HK-2 (cell line): ENCODE results near the gene ZDHHC16.
"Not testable (repeated sequence)": the region's sequence is repeated elsewhere in the genome, so short reads cannot be mapped to it uniquely, and the experiment has no call there.

Source experiments
- DNase-seq: peaks from one replicate; pipeline ENCODE4 v3.0.0-alpha.2; 2018; ENCODE audit not compliant: unreplicated experiment

Gene ZDHHC16

GRCh38 chr10:97434557-97434956 lies 11.4 kb upstream of the ZDHHC16 start:
- DNase-seq: no peak

DNA sequence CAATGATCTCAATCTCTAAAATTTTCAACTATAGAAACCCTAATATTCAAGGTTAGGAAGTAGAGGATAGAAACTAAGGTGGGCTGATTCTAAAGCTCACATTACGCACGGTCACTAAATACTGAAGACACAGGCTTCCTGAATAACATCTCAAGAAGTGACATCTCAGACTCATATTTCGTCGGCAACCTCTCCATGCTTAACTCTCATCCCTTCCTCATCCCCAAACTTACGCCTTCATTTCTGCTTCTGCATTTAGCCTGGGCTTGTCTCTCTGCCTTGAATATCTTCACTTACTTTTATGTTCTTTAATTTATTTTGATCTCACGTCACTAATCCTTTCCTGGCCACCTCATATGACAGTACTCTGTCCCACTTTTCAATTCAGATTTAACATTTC lies 10.8 kb upstream of the ZDHHC16 start:
- DNase-seq: no peak

DNA sequence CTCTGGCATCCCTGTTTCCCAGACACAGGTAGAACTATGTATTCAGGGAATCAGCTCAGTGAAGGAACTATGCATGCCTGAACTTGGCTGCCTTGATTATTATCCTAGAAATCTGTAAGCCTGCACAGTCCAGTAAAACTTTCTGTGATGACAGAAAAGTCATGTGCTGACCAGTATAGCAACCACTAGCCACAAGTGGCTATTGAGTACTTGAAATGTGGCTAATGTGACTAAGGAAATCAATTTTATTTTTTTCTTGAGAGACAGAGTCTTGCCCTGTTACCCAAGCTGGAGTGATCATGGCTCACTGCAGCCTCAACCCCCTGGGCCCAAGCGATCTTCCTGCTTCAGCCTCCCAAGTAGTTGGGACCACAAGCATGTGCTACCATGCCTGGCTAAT lies 3.7 kb upstream of the ZDHHC16 start:
- DNase-seq: peak; percentile 67

GRCh38 chr10:97444212-97444611 lies 1.8 kb upstream of the ZDHHC16 start:
- DNase-seq: no peak

DNA sequence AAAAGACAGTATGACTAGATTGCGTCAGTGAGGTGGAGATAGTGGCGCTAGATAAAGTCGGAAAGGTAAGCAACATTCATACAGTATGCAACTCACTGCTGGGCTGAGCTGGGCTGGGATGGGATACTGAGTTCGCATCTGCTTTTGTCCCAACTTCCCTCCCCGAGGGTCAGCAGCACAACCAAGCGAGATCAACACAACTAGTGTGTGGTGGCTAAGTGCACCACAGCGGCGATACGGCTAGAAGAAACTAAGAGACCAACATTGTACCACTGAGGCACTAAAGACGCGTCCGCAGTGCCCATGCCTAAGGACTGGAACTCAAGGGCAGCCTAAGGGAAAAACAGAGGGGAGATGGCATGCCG lies 636 bp upstream of the ZDHHC16 start:
- DNase-seq: no peak

DNA sequence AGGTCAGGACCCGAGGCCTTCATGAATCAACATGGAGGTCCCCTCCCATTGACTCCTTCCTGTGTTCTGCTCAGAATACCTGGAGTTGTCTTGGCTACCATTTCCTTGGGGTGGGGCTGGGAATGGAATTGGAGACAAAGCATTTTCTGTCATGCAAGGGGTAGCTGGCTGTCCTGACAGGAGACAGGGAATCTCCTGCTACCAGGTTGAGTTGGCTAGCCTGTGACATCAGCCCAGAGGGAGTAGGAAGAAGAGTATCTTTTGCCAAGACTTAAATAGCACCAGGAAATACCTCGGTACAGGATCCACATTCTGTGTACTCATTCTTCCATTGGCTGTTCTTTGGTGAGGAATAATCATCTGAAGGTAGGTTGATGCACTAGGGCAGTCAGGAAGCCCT lies 4.9 kb downstream of the ZDHHC16 start:
- DNase-seq: no peak

- DNase-seq: no peak
These were observed 5.6 kb downstream of the ZDHHC16 start for GRCh38 chr10:97451605-97452004.

DNA sequence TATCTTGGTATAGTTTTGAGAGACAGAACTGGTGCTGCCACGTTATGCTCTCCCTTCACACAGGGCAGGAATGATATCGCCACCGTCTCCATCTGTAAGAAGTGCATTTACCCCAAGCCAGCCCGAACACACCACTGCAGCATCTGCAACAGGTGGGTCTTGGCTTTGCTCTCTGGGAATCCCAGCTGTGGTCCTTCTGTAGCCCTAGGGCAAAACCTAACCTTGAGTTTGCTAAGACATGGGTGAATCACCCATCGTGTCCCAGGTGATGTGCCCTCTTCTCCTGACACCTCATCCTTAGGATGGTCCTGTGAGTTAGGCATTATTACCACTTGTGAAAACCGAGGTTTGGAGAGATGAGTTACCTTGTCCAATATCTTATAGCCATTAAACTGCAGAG lies 6.4 kb downstream of the ZDHHC16 start:
- DNase-seq: no peak

- DNase-seq: no peak
These were observed 8.5 kb downstream of the ZDHHC16 start for GRCh38 chr10:97454330-97455036.

DNA sequence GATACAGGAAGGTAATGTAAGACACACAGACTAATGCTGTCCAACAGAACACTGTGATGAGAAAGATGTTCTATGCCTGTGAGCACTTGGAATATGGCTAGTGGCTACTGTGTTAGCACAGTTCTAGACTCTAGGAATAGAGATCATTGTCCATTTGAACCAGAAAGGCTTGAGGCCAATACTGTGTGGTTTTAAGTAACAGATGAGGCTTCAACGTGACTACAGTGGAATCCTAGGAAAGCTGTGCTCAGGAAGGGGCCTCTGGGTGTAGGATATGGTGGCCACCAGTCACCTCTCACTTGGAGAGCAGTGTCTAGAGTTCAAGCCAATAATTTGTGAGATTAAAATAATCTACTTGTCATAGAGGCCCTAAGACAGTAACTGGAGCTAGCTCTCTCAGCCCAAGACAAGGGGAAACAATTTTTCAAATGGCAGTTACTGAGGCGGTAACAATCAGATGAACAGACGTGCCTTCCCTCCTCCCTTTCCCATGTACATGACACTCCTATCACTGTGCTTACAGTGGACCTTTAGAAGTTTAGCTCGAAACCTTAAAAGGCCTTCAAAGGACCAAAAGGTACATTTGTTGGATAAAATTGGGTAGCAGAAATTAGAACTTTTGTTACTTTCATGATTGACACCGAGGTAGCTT lies 10.2 kb downstream of the ZDHHC16 start:
- DNase-seq: no peak

DNA sequence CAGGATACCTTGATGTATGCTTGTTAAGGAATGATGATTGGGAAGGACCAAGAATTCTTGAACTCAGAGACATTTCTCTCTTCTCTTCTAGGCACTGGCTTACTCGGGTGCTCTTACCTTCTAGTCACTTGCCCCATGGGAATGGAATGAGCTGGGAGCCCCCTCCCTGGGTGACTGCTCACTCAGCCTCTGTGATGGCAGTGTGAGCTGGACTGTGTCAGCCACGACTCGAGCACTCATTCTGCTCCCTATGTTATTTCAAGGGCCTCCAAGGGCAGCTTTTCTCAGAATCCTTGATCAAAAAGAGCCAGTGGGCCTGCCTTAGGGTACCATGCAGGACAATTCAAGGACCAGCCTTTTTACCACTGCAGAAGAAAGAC lies 10.7 kb downstream of the ZDHHC16 start:
- no peak for DNase-seq

- no peak for DNase-seq
These were observed 13.1 kb downstream of the ZDHHC16 start for GRCh38 chr10:97459111-97459510.

- no peak for DNase-seq
These were observed 14.0 kb downstream of the ZDHHC16 start for GRCh38 chr10:97459933-97460332.

DNA sequence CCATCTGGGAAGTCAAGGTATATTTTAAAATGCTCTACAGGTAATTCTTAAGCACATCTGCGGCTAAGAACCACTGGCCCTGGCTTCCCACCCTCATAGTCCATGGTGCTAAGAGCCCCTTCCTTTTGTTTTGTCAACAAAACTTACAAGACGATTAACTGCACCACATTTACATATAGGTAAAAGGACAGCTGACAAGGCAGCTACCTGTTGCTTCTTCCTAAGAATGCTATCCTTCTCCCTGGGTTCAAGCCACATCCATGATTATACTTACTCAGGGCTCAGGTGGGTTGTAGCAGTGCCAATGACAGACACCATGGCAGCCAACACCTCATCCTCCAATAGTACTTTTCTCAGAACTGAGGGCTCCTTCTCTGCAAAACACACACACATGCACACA lies 16.3 kb downstream of the ZDHHC16 start:
- DNase-seq: no peak

- peak; percentile 56 for DNase-seq
These were observed 17.6 kb downstream of the ZDHHC16 start for GRCh38 chr10:97463363-97464132.

GRCh38 chr10:97464226-97464625 lies 18.3 kb downstream of the ZDHHC16 start:
- DNase-seq: no peak

DNA sequence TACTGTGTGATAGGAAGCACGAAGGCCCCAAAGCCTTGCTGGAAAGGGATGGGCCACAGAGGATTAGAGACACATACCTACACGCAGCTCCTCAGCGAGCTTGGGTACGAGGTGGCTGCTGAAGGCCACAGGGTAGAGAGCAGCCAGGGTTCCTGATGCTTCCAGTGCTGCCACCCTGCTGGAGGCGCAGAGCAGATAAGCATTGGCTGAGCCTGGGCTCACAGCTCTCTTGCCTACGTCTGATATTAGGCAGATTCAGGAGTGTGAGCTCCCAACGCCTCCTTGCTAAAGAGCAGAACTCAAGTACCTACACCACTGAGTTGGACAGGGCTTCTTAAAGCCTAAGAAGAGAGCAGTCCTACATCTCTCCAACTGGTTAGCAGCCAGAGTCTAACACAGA lies 20.0 kb downstream of the ZDHHC16 start:
- DNase-seq: no peak

GRCh38 chr10:97466755-97467154 lies 20.8 kb downstream of the ZDHHC16 start:
- no peak for DNase-seq

DNA sequence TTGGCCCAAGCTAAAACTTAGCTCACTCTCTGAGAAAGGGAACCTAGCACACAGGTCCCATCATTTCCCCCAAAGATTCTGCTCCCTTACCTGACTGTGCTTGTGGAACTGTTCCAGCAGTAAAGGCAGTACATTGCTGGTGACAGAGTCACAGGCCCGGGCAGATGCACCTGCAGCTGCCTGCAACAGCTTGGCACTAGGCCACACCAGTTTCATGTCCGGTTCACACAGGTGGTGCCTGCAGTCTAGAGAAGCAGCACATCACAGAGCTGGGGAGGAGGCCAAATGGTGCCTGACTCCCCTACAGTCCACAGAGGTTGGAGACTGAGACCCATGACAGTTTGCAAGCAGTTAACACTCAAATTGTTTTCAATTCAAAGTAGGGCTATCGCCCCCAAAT lies 22.2 kb downstream of the ZDHHC16 start:
- no peak for DNase-seq

- not testable (repeated sequence) for DNase-seq
These were observed 22.8 kb downstream of the ZDHHC16 start for GRCh38 chr10:97468781-97469180.

DNA sequence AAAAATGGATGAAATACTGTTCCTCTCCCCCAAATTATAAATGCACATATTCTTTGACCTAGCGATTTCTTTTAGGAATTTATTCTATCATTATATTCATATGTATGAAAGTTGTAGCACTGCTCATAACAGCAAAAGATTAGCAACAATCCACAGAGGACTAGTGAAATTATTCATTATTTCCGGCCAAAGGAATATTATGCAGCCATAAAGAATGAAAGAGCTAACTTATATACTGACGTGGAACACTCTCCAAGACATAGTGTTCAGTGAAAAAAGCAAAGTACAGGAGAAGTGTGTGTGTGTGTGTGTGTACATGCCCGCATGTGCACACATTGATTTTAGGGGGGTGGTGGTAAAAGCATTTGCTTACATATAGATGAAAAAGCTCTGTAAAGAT lies 28.9 kb downstream of the ZDHHC16 start:
- DNase-seq: no peak

DNA sequence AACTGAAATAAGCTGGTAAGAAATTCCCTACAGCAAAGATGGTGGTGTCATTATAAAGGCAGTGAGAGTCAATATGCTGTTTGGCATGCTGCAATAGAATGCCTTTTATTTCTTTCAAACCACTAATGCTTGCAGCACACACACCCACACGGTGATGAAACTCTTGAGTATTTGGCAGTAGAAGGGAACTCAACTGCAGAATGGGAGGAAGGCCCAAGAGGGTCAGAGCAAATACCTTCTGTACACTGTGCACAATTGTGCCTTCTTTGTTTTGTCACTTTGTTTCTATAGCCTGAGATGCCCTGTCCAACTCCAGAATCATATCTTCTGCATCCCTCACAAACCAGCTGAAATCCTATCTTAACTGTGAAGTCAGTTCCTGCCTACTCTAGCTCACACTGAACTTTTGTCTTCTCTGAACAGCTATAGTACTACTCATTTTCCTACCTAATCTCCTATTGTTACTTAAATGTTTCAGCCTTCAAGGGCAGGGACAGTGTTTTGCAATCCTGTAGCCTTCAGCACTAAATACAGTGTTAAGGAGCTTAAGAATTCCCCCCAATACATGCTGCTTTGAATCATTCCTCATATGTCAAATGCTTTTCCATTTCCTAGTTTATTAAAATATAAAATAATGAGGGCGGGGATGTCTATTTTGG lies 30.1 kb downstream of the ZDHHC16 start:
- DNase-seq: no peak

DNA sequence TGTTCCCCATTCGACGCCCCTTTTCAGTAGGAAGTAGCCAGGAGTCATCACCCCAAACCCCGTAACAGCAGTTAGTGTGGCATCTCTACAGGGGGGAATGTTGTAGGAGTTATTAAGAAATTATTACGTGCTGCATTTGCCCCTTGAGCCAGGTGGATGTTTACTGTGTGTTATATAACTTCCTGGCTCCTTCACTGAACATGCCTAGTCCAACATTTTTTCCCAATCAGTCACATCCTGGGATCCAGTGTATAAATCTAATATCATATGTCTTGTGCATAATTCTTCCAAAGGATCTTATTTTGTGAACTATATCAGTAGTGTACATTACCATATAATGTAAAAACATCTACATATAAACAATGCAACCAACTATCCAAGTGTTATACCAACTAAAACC lies 33.4 kb downstream of the ZDHHC16 start:
- not testable (repeated sequence) for DNase-seq
